ENCODE data around the gene ASF1B. TPM values are rescaled to one million over a fixed set of nuclear protein-coding genes. Genes with fewer than 3 reads are reported as not detected.

ASF1B gene
- total RNA-seq, 1 experiment from 2014 or later = 109 TPM

GRCh38 chr19:14115756-14116155 lies 20.6 kb downstream of the ASF1B start:
- in situ Hi-C loops (cut with HindIII; ENCODE audit: low pct_unique_long_range_greater_than_20kb, low sequenced_read_pairs) = no loop called here

GRCh38 chr19:14114854-14115253 lies 21.5 kb downstream of the ASF1B start:
- DNase-seq (ENCODE audit: low read depth) = no peak

More at GRCh38 chr19:14115756-14116155, 20.6 kb downstream of the ASF1B start:
- DNase-seq (ENCODE audit: low read depth) = no peak

GRCh38 chr19:14114439-14114838 lies 21.9 kb downstream of the ASF1B start:
- DNase-seq (ENCODE audit: low read depth) = no peak
- in situ Hi-C loops (cut with HindIII; ENCODE audit: low pct_unique_long_range_greater_than_20kb, low sequenced_read_pairs) = no loop called here

More at GRCh38 chr19:14114854-14115253, 21.5 kb downstream of the ASF1B start:
- in situ Hi-C loops (cut with HindIII; ENCODE audit: low pct_unique_long_range_greater_than_20kb, low sequenced_read_pairs) = no loop called here

- DNase-seq (ENCODE audit: low read depth) = no peak
- in situ Hi-C loops (cut with HindIII; ENCODE audit: low pct_unique_long_range_greater_than_20kb, low sequenced_read_pairs) = no loop called here
Observed at GRCh38 chr19:14113762-14114414, 22.5 kb downstream of the ASF1B start.

GRCh38 chr19:14112809-14113385 lies 23.5 kb downstream of the ASF1B start:
- no peak for DNase-seq (ENCODE audit: low read depth)
- in situ Hi-C loops (cut with HindIII; ENCODE audit: low pct_unique_long_range_greater_than_20kb, low sequenced_read_pairs) = no loop called here

GRCh38 chr19:14112051-14112808 lies 24.2 kb downstream of the ASF1B start:
- in situ Hi-C loops (cut with HindIII; ENCODE audit: low pct_unique_long_range_greater_than_20kb, low sequenced_read_pairs) = no loop called here
- DNase-seq (ENCODE audit: low read depth) = no peak

- DNase-seq (ENCODE audit: low read depth) = no peak
- in situ Hi-C loops (cut with HindIII; ENCODE audit: low pct_unique_long_range_greater_than_20kb, low sequenced_read_pairs) = no loop called here
Observed at GRCh38 chr19:14111486-14111885, 24.9 kb downstream of the ASF1B start.

- in situ Hi-C loops (cut with HindIII; ENCODE audit: low pct_unique_long_range_greater_than_20kb, low sequenced_read_pairs) = no loop called here
Observed at GRCh38 chr19:14110650-14111049, 25.7 kb downstream of the ASF1B start.

GRCh38 chr19:14107581-14108461 lies 28.6 kb downstream of the ASF1B start:
- in situ Hi-C loops (cut with HindIII; ENCODE audit: low pct_unique_long_range_greater_than_20kb, low sequenced_read_pairs) = no loop called here
- no peak for DNase-seq (ENCODE audit: low read depth)

More at GRCh38 chr19:14110650-14111049, 25.7 kb downstream of the ASF1B start:
- DNase-seq (ENCODE audit: low read depth) = no peak

GRCh38 chr19:14106840-14107239 lies 29.5 kb downstream of the ASF1B start:
- in situ Hi-C loops (cut with HindIII; ENCODE audit: low pct_unique_long_range_greater_than_20kb, low sequenced_read_pairs) = no loop called here
- DNase-seq (ENCODE audit: low read depth) = no peak

- DNase-seq (ENCODE audit: low read depth) = no peak
- in situ Hi-C loops (cut with HindIII; ENCODE audit: low pct_unique_long_range_greater_than_20kb, low sequenced_read_pairs) = no loop called here
Observed at GRCh38 chr19:14105680-14106079, 30.7 kb downstream of the ASF1B start.

GRCh38 chr19:14103310-14103709 lies 33.1 kb downstream of the ASF1B start:
- DNase-seq (ENCODE audit: low read depth) = no peak
- in situ Hi-C loops (cut with HindIII; ENCODE audit: low pct_unique_long_range_greater_than_20kb, low sequenced_read_pairs) = no loop called here

GRCh38 chr19:14102756-14103155 lies 33.6 kb downstream of the ASF1B start:
- in situ Hi-C loops (cut with HindIII; ENCODE audit: low pct_unique_long_range_greater_than_20kb, low sequenced_read_pairs) = no loop called here
- no peak for DNase-seq (ENCODE audit: low read depth)

GRCh38 chr19:14102102-14102696 lies 34.2 kb downstream of the ASF1B start:
- in situ Hi-C loops (cut with HindIII; ENCODE audit: low pct_unique_long_range_greater_than_20kb, low sequenced_read_pairs) = no loop called here
- no peak for DNase-seq (ENCODE audit: low read depth)

GRCh38 chr19:14101003-14101545 lies 35.3 kb downstream of the ASF1B start:
- in situ Hi-C loops (cut with HindIII; ENCODE audit: low pct_unique_long_range_greater_than_20kb, low sequenced_read_pairs) = no loop called here
- DNase-seq (ENCODE audit: low read depth) = no peak

GRCh38 chr19:14097532-14098151 lies 38.7 kb downstream of the ASF1B start:
- in situ Hi-C loops (cut with HindIII; ENCODE audit: low pct_unique_long_range_greater_than_20kb, low sequenced_read_pairs) = loop anchor here (25.0 kb wide), 1 partner anchor 185 kb away; the partner anchor contains the start of genes BRME1 and CC2D1A
- no peak for DNase-seq (ENCODE audit: low read depth)

- DNase-seq (ENCODE audit: low read depth) = no peak
- in situ Hi-C loops (cut with HindIII; ENCODE audit: low pct_unique_long_range_greater_than_20kb, low sequenced_read_pairs) = loop anchor here (25.0 kb wide), 1 partner anchor 184 kb away; the partner anchor contains the start of genes BRME1 and CC2D1A
Observed at GRCh38 chr19:14096272-14096992, 40.0 kb downstream of the ASF1B start.
